LoVo (cell line): Measurements from ENCODE around the gene TGIF2LY.
"Not testable (repeated sequence)": the region's sequence is repeated elsewhere in the genome, so short reads cannot be mapped to it uniquely, and the experiment has no call there.

Experiments
- DNase-seq: peaks from one replicate; pipeline ENCODE4 v3.0.0-alpha.2; 2016; ENCODE audit warnings: low spot score

Gene TGIF2LY

GRCh38 chrY:3578767-3579166 is at the start of gene TGIF2LY:
Gene TGIF2LY (plus strand): TSS chrY:3579067. CDS start chrY:3579245, 178 bp downstream.
- DNase-seq = not testable (repeated sequence)
